HEK293 (cell line): ENCODE data around the gene DENND2C.

ENCODE experiments used
- CTCF ChIA-PET: fragments of 350-600 bp; formaldehyde crosslinking; extraction: SDS; loops from one replicate; lab custom pipeline; 2021; ENCODE audit warnings: antibody characterized with exemption; lab: Yijun Ruan, JAX
- POLR2A ChIA-PET: fragments of 300-600 bp; formaldehyde crosslinking; extraction: SDS; loops from one replicate; lab custom pipeline; 2020; ENCODE audit warnings: antibody characterized with exemption, inconsistent platforms; lab: Yijun Ruan, JAX
- H3K27ac ChIP-seq: fragments of 200-500 bp; sonication (Bioruptor generic); 2 replicates; pipeline ENCODE4 v1.5.1; 2014; ENCODE audit warnings: low read depth, low read length, control low read depth, inconsistent platforms; ENCODE audit errors: extremely low read depth
- H3K36me3 ChIP-seq, 2 experiments: fragments of 200-500 bp in 1 of 2; sonication (Bioruptor generic) in 1 of 2; 1 replicate in 1 of 2; 2 replicates in 1 of 2; pipeline ENCODE4 v1.5.1; 2014 to 2017; ENCODE audit warnings: inconsistent platforms in 2 of 2, low read length in 2 of 2; ENCODE audit not compliant: control insufficient read depth in 2 of 2, insufficient read depth in 1 of 2
- H3K4me1 ChIP-seq: fragments of 200-500 bp; sonication (Bioruptor generic); 2 replicates; pipeline ENCODE4 v1.5.1; 2014; ENCODE audit warnings: mild to moderate bottlenecking, low read length, inconsistent platforms; ENCODE audit not compliant: control insufficient read depth, insufficient read depth
- H3K4me3 ChIP-seq: 2 replicates; pipeline ENCODE4 v1.5.1; 2011; ENCODE audit warnings: low read depth, mild to moderate bottlenecking, control low read depth, low read length, moderate library complexity
- H3K9me3 ChIP-seq: fragments of 200-500 bp; sonication (Bioruptor generic); 2 replicates; pipeline ENCODE4 v1.5.1; 2014; ENCODE audit warnings: low read depth, low read length, inconsistent platforms; ENCODE audit not compliant: control insufficient read depth, insufficient read depth
- ZNF121 ChIP-seq: fragments of 450-650 bp; formaldehyde crosslinking; IDR thresholded peaks from 2 replicates; pipeline ENCODE4 v1.5.1; 2016; ENCODE audit warnings: missing biosample characterization, missing genetic modification characterization
- ZNF16 ChIP-seq: fragments of 450-650 bp; formaldehyde crosslinking; IDR thresholded peaks from 2 replicates; pipeline ENCODE4 v1.5.1; 2016; ENCODE audit warnings: low read depth, missing biosample characterization, missing genetic modification characterization
- ZNF221 ChIP-seq: fragments of 450-650 bp; formaldehyde crosslinking; IDR thresholded peaks from 2 replicates; pipeline ENCODE4 v1.5.1; 2017; ENCODE audit warnings: missing biosample characterization, missing genetic modification characterization, borderline replicate concordance
- ZNF239 ChIP-seq: fragments of 450-650 bp; formaldehyde crosslinking; IDR thresholded peaks from 2 replicates; pipeline ENCODE4 v1.5.1; 2016; ENCODE audit warnings: missing biosample characterization, missing genetic modification characterization
- ZNF585B ChIP-seq: fragments of 450-650 bp; formaldehyde crosslinking; IDR thresholded peaks from 2 replicates; pipeline ENCODE4 v1.5.1; 2016; ENCODE audit warnings: missing biosample characterization, missing genetic modification characterization
- ZNF654 ChIP-seq: fragments of 450-650 bp; formaldehyde crosslinking; IDR thresholded peaks from 2 replicates; pipeline ENCODE4 v1.5.1; 2016; ENCODE audit warnings: low read depth, missing biosample characterization, missing genetic modification characterization
- TF ChIP-seq, protein P1 (sequence below): fragments of 450-650 bp; formaldehyde crosslinking; conservative IDR thresholded peaks from 2 replicates; pipeline ENCODE4 v1.5.1; 2016; ENCODE audit warnings: low read depth, missing biosample characterization, missing genetic modification characterization
- TF ChIP-seq, protein P2 (sequence below): fragments of 450-650 bp; formaldehyde crosslinking; IDR thresholded peaks from 2 replicates; pipeline ENCODE4 v1.5.1; 2016; ENCODE audit warnings: missing biosample characterization, missing genetic modification characterization
- TF ChIP-seq, protein P3 (sequence below): fragments of 450-650 bp; formaldehyde crosslinking; IDR thresholded peaks from 2 replicates; pipeline ENCODE4 v1.5.1; 2016; ENCODE audit warnings: missing biosample characterization, missing genetic modification characterization
- TF ChIP-seq, protein P4 (sequence below): fragments of 450-650 bp; formaldehyde crosslinking; IDR thresholded peaks from 2 replicates; pipeline ENCODE4 v1.5.1; 2016; ENCODE audit warnings: missing biosample characterization, missing genetic modification characterization

Gene DENND2C

DNA sequence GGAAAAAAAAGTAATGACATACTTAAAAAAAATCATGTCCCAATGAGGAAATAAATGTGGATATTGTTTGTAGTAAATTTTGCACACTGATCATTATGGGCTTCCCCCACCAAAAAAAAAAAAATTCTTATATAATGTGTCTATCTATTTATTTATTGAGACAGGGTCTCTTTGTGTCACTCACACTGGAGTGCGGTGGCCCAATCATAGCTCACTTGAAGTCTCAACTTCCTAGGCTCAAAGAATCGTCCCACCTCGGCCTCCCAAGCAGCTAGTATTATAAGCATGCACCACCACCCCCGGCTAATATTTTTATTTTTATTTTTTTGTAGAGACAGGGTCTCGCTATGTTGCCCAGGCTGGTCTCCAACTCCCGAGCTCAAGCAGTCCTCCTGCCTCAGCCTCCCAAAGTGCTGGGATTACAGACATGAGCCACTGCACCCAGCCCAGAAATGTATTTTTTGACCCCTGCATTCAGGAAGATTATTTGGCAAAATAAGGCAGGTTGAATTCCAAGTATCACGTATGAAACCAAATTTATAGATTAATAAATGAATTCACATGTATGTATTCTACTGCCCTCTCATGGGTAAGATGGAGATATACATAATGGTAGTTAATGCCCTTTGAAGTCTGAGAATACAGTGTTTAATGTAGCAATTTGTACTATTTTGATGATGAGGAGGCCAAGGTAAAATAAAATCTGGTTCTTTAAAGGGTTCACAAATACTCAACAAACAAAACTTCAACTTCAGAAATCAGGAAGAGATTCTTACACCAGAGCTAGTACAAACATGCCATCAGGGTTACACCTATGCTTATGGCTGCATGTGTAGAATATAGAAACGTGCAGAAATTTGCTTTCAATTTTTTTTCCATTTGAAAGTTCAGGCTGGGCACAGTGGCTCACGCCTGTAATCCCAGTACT lies 1.4 kb upstream of the DENND2C start:
- H3K36me3 ChIP-seq: no peaks in the 10 kb centered on the region
- TF ChIP-seq ZNF654 (tag by site-specific recombination) (peak; percentile 51), ZNF121 (tag by site-specific recombination) (peak; percentile 89), ZNF585B (tag by site-specific recombination) (no peak), ZNF221 (tag by site-specific recombination) (no peak), ZNF16 (no peak), ZNF239 (tag by site-specific recombination) (no peak)
- TF ChIP-seq, protein P1, sequence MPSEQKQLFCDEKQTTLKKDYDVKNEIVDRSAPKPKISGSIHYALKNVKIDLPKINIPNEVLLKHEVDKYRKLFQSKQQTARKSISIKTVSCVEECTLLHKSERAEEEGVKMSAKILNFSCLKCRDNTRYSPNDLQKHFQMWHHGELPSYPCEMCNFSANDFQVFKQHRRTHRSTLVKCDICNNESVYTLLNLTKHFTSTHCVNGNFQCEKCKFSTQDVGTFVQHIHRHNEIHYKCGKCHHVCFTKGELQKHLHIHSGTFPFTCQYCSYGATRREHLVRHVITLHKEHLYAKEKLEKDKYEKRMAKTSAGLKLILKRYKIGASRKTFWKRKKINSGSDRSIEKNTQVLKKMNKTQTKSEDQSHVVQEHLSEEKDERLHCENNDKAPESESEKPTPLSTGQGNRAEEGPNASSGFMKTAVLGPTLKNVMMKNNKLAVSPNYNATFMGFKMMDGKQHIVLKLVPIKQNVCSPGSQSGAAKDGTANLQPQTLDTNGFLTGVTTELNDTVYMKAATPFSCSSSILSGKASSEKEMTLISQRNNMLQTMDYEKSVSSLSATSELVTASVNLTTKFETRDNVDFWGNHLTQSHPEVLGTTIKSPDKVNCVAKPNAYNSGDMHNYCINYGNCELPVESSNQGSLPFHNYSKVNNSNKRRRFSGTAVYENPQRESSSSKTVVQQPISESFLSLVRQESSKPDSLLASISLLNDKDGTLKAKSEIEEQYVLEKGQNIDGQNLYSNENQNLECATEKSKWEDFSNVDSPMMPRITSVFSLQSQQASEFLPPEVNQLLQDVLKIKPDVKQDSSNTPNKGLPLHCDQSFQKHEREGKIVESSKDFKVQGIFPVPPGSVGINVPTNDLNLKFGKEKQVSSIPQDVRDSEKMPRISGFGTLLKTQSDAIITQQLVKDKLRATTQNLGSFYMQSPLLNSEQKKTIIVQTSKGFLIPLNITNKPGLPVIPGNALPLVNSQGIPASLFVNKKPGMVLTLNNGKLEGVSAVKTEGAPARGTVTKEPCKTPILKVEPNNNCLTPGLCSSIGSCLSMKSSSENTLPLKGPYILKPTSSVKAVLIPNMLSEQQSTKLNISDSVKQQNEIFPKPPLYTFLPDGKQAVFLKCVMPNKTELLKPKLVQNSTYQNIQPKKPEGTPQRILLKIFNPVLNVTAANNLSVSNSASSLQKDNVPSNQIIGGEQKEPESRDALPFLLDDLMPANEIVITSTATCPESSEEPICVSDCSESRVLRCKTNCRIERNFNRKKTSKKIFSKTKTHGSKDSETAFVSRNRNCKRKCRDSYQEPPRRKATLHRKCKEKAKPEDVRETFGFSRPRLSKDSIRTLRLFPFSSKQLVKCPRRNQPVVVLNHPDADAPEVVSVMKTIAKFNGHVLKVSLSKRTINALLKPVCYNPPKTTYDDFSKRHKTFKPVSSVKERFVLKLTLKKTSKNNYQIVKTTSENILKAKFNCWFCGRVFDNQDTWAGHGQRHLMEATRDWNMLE (tag by site-specific recombination): no peak
- TF ChIP-seq, protein P2, sequence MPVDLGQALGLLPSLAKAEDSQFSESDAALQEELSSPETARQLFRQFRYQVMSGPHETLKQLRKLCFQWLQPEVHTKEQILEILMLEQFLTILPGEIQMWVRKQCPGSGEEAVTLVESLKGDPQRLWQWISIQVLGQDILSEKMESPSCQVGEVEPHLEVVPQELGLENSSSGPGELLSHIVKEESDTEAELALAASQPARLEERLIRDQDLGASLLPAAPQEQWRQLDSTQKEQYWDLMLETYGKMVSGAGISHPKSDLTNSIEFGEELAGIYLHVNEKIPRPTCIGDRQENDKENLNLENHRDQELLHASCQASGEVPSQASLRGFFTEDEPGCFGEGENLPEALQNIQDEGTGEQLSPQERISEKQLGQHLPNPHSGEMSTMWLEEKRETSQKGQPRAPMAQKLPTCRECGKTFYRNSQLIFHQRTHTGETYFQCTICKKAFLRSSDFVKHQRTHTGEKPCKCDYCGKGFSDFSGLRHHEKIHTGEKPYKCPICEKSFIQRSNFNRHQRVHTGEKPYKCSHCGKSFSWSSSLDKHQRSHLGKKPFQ (tag by site-specific recombination): no peak
- TF ChIP-seq, protein P3, sequence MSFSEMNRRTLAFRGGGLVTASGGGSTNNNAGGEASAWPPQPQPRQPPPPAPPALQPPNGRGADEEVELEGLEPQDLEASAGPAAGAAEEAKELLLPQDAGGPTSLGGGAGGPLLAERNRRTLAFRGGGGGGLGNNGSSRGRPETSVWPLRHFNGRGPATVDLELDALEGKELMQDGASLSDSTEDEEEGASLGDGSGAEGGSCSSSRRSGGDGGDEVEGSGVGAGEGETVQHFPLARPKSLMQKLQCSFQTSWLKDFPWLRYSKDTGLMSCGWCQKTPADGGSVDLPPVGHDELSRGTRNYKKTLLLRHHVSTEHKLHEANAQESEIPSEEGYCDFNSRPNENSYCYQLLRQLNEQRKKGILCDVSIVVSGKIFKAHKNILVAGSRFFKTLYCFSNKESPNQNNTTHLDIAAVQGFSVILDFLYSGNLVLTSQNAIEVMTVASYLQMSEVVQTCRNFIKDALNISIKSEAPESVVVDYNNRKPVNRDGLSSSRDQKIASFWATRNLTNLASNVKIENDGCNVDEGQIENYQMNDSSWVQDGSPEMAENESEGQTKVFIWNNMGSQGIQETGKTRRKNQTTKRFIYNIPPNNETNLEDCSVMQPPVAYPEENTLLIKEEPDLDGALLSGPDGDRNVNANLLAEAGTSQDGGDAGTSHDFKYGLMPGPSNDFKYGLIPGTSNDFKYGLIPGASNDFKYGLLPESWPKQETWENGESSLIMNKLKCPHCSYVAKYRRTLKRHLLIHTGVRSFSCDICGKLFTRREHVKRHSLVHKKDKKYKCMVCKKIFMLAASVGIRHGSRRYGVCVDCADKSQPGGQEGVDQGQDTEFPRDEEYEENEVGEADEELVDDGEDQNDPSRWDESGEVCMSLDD (tag by site-specific recombination): no peak
- TF ChIP-seq, protein P4, sequence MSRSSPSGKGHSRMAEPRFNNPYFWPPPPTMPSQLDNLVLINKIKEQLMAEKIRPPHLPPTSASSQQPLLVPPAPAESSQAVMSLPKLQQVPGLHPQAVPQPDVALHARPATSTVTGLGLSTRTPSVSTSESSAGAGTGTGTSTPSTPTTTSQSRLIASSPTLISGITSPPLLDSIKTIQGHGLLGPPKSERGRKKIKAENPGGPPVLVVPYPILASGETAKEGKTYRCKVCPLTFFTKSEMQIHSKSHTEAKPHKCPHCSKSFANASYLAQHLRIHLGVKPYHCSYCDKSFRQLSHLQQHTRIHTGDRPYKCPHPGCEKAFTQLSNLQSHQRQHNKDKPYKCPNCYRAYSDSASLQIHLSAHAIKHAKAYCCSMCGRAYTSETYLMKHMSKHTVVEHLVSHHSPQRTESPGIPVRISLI (tag by site-specific recombination): 0 out of 2 replicates have a peak, but pooled peaks have one; percentile 37
- TF ChIP-seq, all 188 proteins: peak for 3
- ChIA-PET POLR2A (interaction anchor here (1.3 kb wide), 1 partner anchor 29 kb away, joined by 3 read pairs; no protein-coding TSS in a partner anchor), CTCF (interaction anchor here (0.5 to 2.2 kb wide), 8 partner anchors 22 to 324 kb away, joined by 3 to 9 read pairs (median 4); no protein-coding TSS in a partner anchor)
- no peak overlapping the region for H3K4me3 ChIP-seq
- H3K27ac ChIP-seq: no peak overlapping the region
- peaks cover 6% of the 10 kb centered on the region; the same call in 1 of the 2 replicates for H3K4me1 ChIP-seq
- no peaks in the 10 kb centered on the region for H3K9me3 ChIP-seq
